Nephron (organoid): ENCODE results near the gene UAP1L1.
A peak's percentile ranks its signal among the peaks of the same experiment; 100 is the strongest.

Experiments
- H3K27ac Mint-ChIP-seq, 3 experiments: 2 replicates each; pipeline ENCODE4 v1.8.0; 2020; ENCODE audit warnings: mixed read lengths in 3 of 3, mild to moderate bottlenecking in 2 of 3, moderate library complexity in 1 of 3
- H3K27me3 Mint-ChIP-seq: 2 replicates; pipeline ENCODE4 v1.8.0; 2021; ENCODE audit warnings: low read depth, mild to moderate bottlenecking, moderate library complexity, mixed read lengths
- H3K36me3 Mint-ChIP-seq: 2 replicates; pipeline ENCODE4 v1.8.0; 2020; ENCODE audit warnings: low read depth, mixed read lengths
- H3K4me1 Mint-ChIP-seq: 2 replicates; pipeline ENCODE4 v1.8.0; 2020; ENCODE audit warnings: mixed read lengths
- H3K4me3 Mint-ChIP-seq, 3 experiments: 2 replicates each; pipeline ENCODE4 v1.8.0; 2020; ENCODE audit warnings: mild to moderate bottlenecking in 3 of 3, mixed read lengths in 3 of 3, moderate library complexity in 2 of 3
- H3K9me3 Mint-ChIP-seq: 2 replicates; pipeline ENCODE4 v1.8.0; 2020; ENCODE audit warnings: mixed read lengths
- CTCF ChIP-seq, 3 experiments: fragments of 200-600 bp; sonication (generic); IDR thresholded peaks; one replicate each; pipeline ENCODE4 v1.5.0; 2021; ENCODE audit warnings: antibody characterized with exemption in 3 of 3; ENCODE audit not compliant: unreplicated experiment in 3 of 3

The UAP1L1 gene

DNA sequence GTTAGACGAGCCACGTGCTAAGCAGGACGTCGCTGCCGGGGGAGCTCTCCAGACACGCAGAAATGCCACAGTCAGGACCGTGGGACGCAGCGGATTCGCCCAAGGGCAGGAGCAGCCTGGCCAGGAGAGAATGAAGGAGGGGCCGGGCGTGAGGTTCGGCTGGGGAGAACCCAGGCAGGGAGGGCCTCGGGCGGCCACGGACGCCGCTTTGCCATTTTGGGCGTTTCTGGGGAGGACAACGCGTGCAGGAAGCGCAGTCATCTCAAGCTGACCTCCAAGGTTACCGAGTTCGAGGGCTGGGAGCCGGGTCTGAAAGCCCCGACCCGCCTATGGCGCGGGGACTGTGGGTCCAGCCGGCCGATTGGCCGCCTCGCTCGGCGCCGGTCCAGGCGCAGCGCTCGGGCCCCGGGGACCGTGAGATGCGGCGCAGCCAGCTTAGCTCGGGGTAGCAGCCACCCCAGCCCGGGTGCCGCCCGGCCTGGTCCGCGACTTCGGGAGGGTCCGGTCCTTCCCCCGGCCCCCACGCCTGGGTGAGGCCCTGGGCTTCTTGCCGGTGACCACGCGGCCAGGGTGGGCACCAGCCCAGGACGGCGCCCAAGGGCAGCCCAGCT lies 8.7 kb downstream of the UAP1L1 start:
- Mint-ChIP-seq H3K4me1 (peaks cover 26% of the 10 kb centered on the region), H3K27ac (peak overlapping the region; percentile 74 to 93 (median 87)), H3K36me3 (peaks cover 10% of the 10 kb centered on the region), H3K4me3 (peak overlapping the region; percentile 89 to 93 (median 92)), H3K27me3 (peaks cover 26% of the 10 kb centered on the region), H3K9me3 (no peaks in the 10 kb centered on the region)
- TF ChIP-seq CTCF (IDR thresholded peaks at IDR 0.05; ENCODE audit: unreplicated experiment in 3 of 3) = no peak

- peaks cover 26% of the 10 kb centered on the region for H3K4me1 Mint-ChIP-seq
- H3K4me3 Mint-ChIP-seq = peak within 1 kb of the TSS; percentile 89 to 94 (median 93)
- H3K9me3 Mint-ChIP-seq = no peaks in the 10 kb centered on the region
- TF ChIP-seq CTCF (IDR thresholded peaks at IDR 0.05; ENCODE audit: unreplicated experiment in 3 of 3) = no peak
- H3K36me3 Mint-ChIP-seq = peaks cover 13% of the 10 kb centered on the region
- H3K27me3 Mint-ChIP-seq = peaks cover 19% of the 10 kb centered on the region
- peak within 1 kb of the TSS; percentile 74 to 93 (median 89) for H3K27ac Mint-ChIP-seq
Measured at GRCh38 chr9:137086531-137087408, 9.5 kb downstream of the UAP1L1 start, which contains the start of gene MAN1B1. MAN1B1 (plus strand) TSS chr9:137086985; CDS start chr9:137087000, 15 bp downstream.

DNA sequence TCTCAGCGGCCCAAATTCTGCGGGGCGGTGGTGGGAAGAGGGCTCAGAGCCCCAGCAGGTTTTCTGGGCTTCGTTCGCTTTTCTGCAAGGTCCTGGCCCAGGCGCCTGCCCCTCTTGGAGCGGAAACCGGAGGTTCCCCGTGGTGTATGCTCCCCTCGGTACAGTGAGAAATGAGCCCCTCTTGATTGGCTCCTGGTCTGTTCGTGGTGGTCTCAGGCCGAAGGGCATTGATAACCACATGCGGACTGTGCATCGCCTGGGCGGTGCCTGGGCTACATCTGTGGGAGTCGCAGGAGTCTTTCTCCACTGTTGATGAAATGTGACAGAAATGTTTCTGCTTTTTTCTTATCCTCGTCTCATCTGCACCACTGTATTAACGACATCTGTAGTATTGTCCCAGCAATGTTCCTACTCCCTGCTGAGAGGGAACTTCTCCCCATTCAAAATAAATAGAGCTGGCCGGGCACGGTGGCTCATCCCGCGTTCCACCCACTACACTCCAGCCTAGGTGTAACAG lies 10.2 kb downstream of the UAP1L1 start:
- peak overlapping the region; percentile 89 to 94 (median 91) for H3K4me3 Mint-ChIP-seq
- peaks cover 15% of the 10 kb centered on the region for H3K36me3 Mint-ChIP-seq
- H3K4me1 Mint-ChIP-seq = peaks cover 26% of the 10 kb centered on the region
- TF ChIP-seq CTCF (IDR thresholded peaks at IDR 0.05; ENCODE audit: unreplicated experiment in 3 of 3) = no peak
- H3K9me3 Mint-ChIP-seq = no peaks in the 10 kb centered on the region
- H3K27me3 Mint-ChIP-seq = peaks cover 14% of the 10 kb centered on the region
- peak overlapping the region; percentile 5 to 89 (median 79) for H3K27ac Mint-ChIP-seq

DNA sequence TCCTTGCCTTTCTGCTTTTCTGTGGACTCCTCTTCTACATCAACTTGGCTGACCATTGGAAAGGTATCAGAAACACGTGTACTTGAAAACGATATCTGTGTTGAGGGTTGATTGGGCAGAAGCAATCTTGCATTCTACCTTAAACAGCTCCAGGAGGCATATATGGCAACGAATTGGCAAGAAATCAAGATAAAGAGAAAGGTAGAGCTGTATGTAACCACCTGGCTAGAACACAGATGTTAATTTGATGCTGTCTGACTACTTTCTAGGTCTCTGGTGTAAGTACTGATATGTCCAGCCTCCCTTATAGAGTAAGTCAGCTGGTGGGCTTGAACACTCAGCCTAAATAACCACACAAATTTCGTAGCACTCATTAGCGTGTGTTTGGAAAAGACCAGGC lies 10.8 kb downstream of the UAP1L1 start:
- Mint-ChIP-seq H3K4me3 (peak overlapping the region; percentile 89 to 94 (median 91)), H3K27ac (peak overlapping the region; percentile 5 to 89 (median 79)), H3K9me3 (no peaks in the 10 kb centered on the region), H3K36me3 (peaks cover 21% of the 10 kb centered on the region), H3K4me1 (peaks cover 26% of the 10 kb centered on the region), H3K27me3 (peaks cover 13% of the 10 kb centered on the region)
- TF ChIP-seq CTCF (IDR thresholded peaks at IDR 0.05; ENCODE audit: unreplicated experiment in 3 of 3) = no peak

- Mint-ChIP-seq H3K9me3 (no peaks in the 10 kb centered on the region), H3K4me3 (peak overlapping the region in 2 of 3 experiments; percentile 38 to 47), H3K36me3 (peaks cover 25% of the 10 kb centered on the region), H3K4me1 (peaks cover 26% of the 10 kb centered on the region), H3K27me3 (peaks cover 7% of the 10 kb centered on the region), H3K27ac (no peak overlapping the region)
- no peak for TF ChIP-seq CTCF (IDR thresholded peaks at IDR 0.05; ENCODE audit: unreplicated experiment in 3 of 3)
Measured at GRCh38 chr9:137089232-137089947, 12.1 kb downstream of the UAP1L1 start.
